HG02678 (cell line): ENCODE results near the gene FBXL16.
"Not testable (repeated sequence)": the region's sequence is repeated elsewhere in the genome, so short reads cannot be mapped to it uniquely, and the experiment has no call there.

ENCODE experiments used
- ATAC-seq: cut with Tn5 transposase; IDR thresholded peaks from one replicate; pipeline ENCODE4 v1.9.1; 2021; ENCODE audit warnings: mild to moderate bottlenecking, moderate library complexity; ENCODE audit not compliant: unreplicated experiment

FBXL16 gene

GRCh38 chr16:705431-706188, at the start of gene FBXL16:
FBXL16 (minus strand) TSS chr16:705801; CDS start chr16:697405, 8,396 bp downstream.
- ATAC-seq = no peak

- ATAC-seq = no peak
Measured at GRCh38 chr16:754656-755055, 49.1 kb upstream of the FBXL16 start.

- ATAC-seq = not testable (repeated sequence)
Measured at GRCh38 chr16:754121-754607, 48.6 kb upstream of the FBXL16 start.

GRCh38 chr16:752007-752312, 46.4 kb upstream of the FBXL16 start:
- ATAC-seq = no peak

GRCh38 chr16:751152-752006, 45.8 kb upstream of the FBXL16 start:
- ATAC-seq = no peak

- ATAC-seq = no peak
Measured at GRCh38 chr16:750485-750884, 44.9 kb upstream of the FBXL16 start.

- ATAC-seq = no peak
Measured at GRCh38 chr16:749010-749409, 43.4 kb upstream of the FBXL16 start.

GRCh38 chr16:747978-748746, 42.6 kb upstream of the FBXL16 start:
- no peak for ATAC-seq

GRCh38 chr16:746637-747036, 41.0 kb upstream of the FBXL16 start:
- no peak for ATAC-seq

- no peak for ATAC-seq
Measured at GRCh38 chr16:745739-746138, 40.1 kb upstream of the FBXL16 start.

GRCh38 chr16:743794-744500, 38.3 kb upstream of the FBXL16 start:
- ATAC-seq = no peak

- not testable (repeated sequence) for ATAC-seq
Measured at GRCh38 chr16:742894-743293, 37.3 kb upstream of the FBXL16 start.

- no peak for ATAC-seq
Measured at GRCh38 chr16:741986-742629, 36.5 kb upstream of the FBXL16 start.

- ATAC-seq = peak; percentile 82
Measured at GRCh38 chr16:740764-741505, 35.3 kb upstream of the FBXL16 start, which contains the start of gene CIAO3. CIAO3 (minus strand) TSS chr16:740997; CDS start chr16:740985, 12 bp downstream.

GRCh38 chr16:740459-740763, 34.8 kb upstream of the FBXL16 start:
- ATAC-seq = no peak

- ATAC-seq = no peak
Measured at GRCh38 chr16:739560-740458, 34.2 kb upstream of the FBXL16 start.

GRCh38 chr16:736936-737481, 31.4 kb upstream of the FBXL16 start:
- ATAC-seq = no peak

- ATAC-seq = no peak
Measured at GRCh38 chr16:735982-736453, 30.4 kb upstream of the FBXL16 start.
